Measurements from ENCODE around the gene VAMP5.

Gene VAMP5

GRCh38 chr2:85642725-85643124 lies 58.5 kb downstream of the VAMP5 start:
- no peak for DNase-seq
